GM12801 (cell line): ENCODE data around the gene LRRC71.

Experiments
- CTCF ChIP-seq: IDR thresholded peaks from one replicate; pipeline ENCODE4 v1.5.1; 2011; ENCODE audit warnings: control low read depth; ENCODE audit not compliant: insufficient read length; ENCODE audit errors: extremely low read depth

Gene LRRC71

GRCh38 chr1:156921053-156921529 lies 659 bp downstream of the LRRC71 start:
- TF ChIP-seq CTCF = no peak

GRCh38 chr1:156922986-156923669 lies 2.7 kb downstream of the LRRC71 start:
- no peak for TF ChIP-seq CTCF

GRCh38 chr1:156923670-156924477 lies 3.4 kb downstream of the LRRC71 start:
- TF ChIP-seq CTCF = no peak

- TF ChIP-seq CTCF = no peak
These were observed 4.2 kb downstream of the LRRC71 start for GRCh38 chr1:156924478-156925153.

- TF ChIP-seq CTCF = no peak
These were observed 5.0 kb downstream of the LRRC71 start for GRCh38 chr1:156925154-156926010.

GRCh38 chr1:156926175-156926574 lies 5.7 kb downstream of the LRRC71 start:
- no peak for TF ChIP-seq CTCF
